Measurements from ENCODE around the gene GRM7. TPM values are rescaled to one million over a fixed set of nuclear protein-coding genes. Genes with fewer than 3 reads are reported as not detected.

The GRM7 gene
- total and polyA plus RNA-seq, 2 of the 4 experiments (the other 2 are of a cell fraction): not detected

- H3K27me3 ChIP-seq (ENCODE audit: control insufficient read depth, insufficient read depth, low read length): no peaks in the 10 kb centered on the region
- no peak overlapping the region for H4K5ac ChIP-seq (ENCODE audit: low read depth, low read length)
- DNase-seq (no peak), ATAC-seq (ENCODE audit: low read depth) (no peak)
- no peak overlapping the region for H3K4me2 ChIP-seq (ENCODE audit: low read depth, low read length)
- no peak overlapping the region for H4K8ac ChIP-seq (ENCODE audit: low read depth in 2 of 2, low read length in 2 of 2)
- H3K56ac ChIP-seq (ENCODE audit: extremely low read depth, insufficient read depth, low read length): no peak overlapping the region
- H3K27ac ChIP-seq (ENCODE audit: insufficient read depth, low read length): no peak overlapping the region
- H3K18ac ChIP-seq (ENCODE audit: low read depth, low read length): no peak overlapping the region
- no peaks in the 10 kb centered on the region for H3K9me1 ChIP-seq (ENCODE audit: insufficient read depth, low read length)
- no peak overlapping the region for H2AK9ac ChIP-seq (replicated peaks; ENCODE audit: low read depth, low read length, poor library complexity)
- ChIA-PET POLR2A (ENCODE audit: unreplicated experiment) (no interaction called here), CTCF (no interaction called here)
- no peaks in the 10 kb centered on the region for H3K36me3 ChIP-seq (ENCODE audit: control insufficient read depth, insufficient read depth, low read length)
- no peak overlapping the region for H3K9ac ChIP-seq (ENCODE audit: low read depth, low read length)
- WGBS, 2 experiments (ENCODE audit: extremely low coverage in 2 of 2, insufficient read length in 1 of 2): no CpG with 5 or more reads among the region's 5 CpGs
- no peaks in the 10 kb centered on the region for H3K4me1 ChIP-seq (ENCODE audit: control insufficient read depth, insufficient read depth, low read length)
- in situ Hi-C loops (cut with MboI; ENCODE audit: low sequenced_read_pairs): no loop called here
- TF ChIP-seq CHD1 (IDR thresholded peaks at IDR 0.05; ENCODE audit: low read depth, low read length): no peak
- no peak for TF ChIP-seq USF2 (IDR thresholded peaks at IDR 0.05; ENCODE audit: low read depth, low read length)
- TF ChIP-seq RCOR1 (IDR thresholded peaks at IDR 0.05; ENCODE audit: insufficient replicate concordance, low read length): no peak
- TF ChIP-seq NFE2L2 (IDR thresholded peaks at IDR 0.05; ENCODE audit: low read depth, low read length): no peak
- TF ChIP-seq RFX5 (IDR thresholded peaks at IDR 0.05; ENCODE audit: low read depth, low read length): no peak
- TF ChIP-seq BHLHE40 (IDR thresholded peaks at IDR 0.05; ENCODE audit: low read depth, low read length): no peak
- TF ChIP-seq MXI1 (IDR thresholded peaks at IDR 0.05; ENCODE audit: borderline replicate concordance, low read depth, low read length): no peak
- TF ChIP-seq ELK1 (IDR thresholded peaks at IDR 0.05; ENCODE audit: borderline replicate concordance, low read depth, low read length): no peak
- no peak for TF ChIP-seq SMC3 (IDR thresholded peaks at IDR 0.05; ENCODE audit: low read depth, low read length)
- no peak for TF ChIP-seq POLR2A (IDR thresholded peaks at IDR 0.05; ENCODE audit: low read depth, low read length)
- no peak for TF ChIP-seq CTCF (conservative IDR thresholded peaks at IDR 0.05; ENCODE audit: low read depth, low read length)
- TF ChIP-seq MAFK (IDR thresholded peaks at IDR 0.05; ENCODE audit: low read depth, low read length): no peak
- TF ChIP-seq RAD21 (IDR thresholded peaks at IDR 0.05; ENCODE audit: low read length): no peak
- no peak for TF ChIP-seq CEBPB (IDR thresholded peaks at IDR 0.05; ENCODE audit: low read depth, low read length)
- TF ChIP-seq MAZ (IDR thresholded peaks at IDR 0.05; ENCODE audit: borderline replicate concordance, low read depth, low read length): no peak
- H2BK15ac ChIP-seq (ENCODE audit: low read depth, low read length): no peak overlapping the region
- no peak overlapping the region for H3K14ac ChIP-seq (replicated peaks; ENCODE audit: low read depth, low read length)
- H2AK5ac ChIP-seq (ENCODE audit: low read depth, low read length): no peak overlapping the region
- peaks cover 10% of the 10 kb centered on the region for H3K9me3 ChIP-seq (ENCODE audit: control insufficient read depth, insufficient read depth, low read length)
- H3K4me3 ChIP-seq (ENCODE audit: insufficient read depth, low read depth, low read length): no peak overlapping the region
- H2AFZ ChIP-seq (replicated peaks; ENCODE audit: low read length, poor library complexity): no peak overlapping the region
- H2BK120ac ChIP-seq (ENCODE audit: low read depth, low read length): no peak overlapping the region
- dilution Hi-C loops (cut with HindIII; ENCODE audit: low sequenced_read_pairs, unreplicated experiment): no loop called here
- no peak overlapping the region for H4K91ac ChIP-seq (ENCODE audit: insufficient read depth, low read depth, low read length)
- no peaks in the 10 kb centered on the region for H4K20me1 ChIP-seq (ENCODE audit: insufficient read depth, low read length)
- intact Hi-C loops (cut with micrococcal nuclease): no loop called here
- no peak overlapping the region for H2BK20ac ChIP-seq (ENCODE audit: low read depth, low read length)
- H3K23ac ChIP-seq (ENCODE audit: low read depth, low read length): no peak overlapping the region
- no peak overlapping the region for H3K4ac ChIP-seq (ENCODE audit: low read depth, low read length)
- H2BK5ac ChIP-seq (ENCODE audit: low read depth, low read length, poor library complexity, severe bottlenecking): no peak overlapping the region
- no TSS peak for BruUV-seq (replicated peaks)
- H3K79me1 ChIP-seq (ENCODE audit: low read depth in 1 of 2, low read length in 2 of 2): no peaks in the 10 kb centered on the region
These were observed 749.7 kb downstream of the GRM7 start for GRCh38 chr3:7610634-7611033.

Data from IMR-90 (cell line).